GM21717 (cell line): ENCODE results near the gene OGFOD1.
"Not testable (repeated sequence)": the region's sequence is repeated elsewhere in the genome, so short reads cannot be mapped to it uniquely, and the experiment has no call there.

Source experiments
- ATAC-seq: cut with Tn5 transposase; IDR thresholded peaks from one replicate; pipeline ENCODE4 v1.9.1; 2021; ENCODE audit warnings: mild to moderate bottlenecking, moderate library complexity; ENCODE audit not compliant: unreplicated experiment

OGFOD1 gene

DNA sequence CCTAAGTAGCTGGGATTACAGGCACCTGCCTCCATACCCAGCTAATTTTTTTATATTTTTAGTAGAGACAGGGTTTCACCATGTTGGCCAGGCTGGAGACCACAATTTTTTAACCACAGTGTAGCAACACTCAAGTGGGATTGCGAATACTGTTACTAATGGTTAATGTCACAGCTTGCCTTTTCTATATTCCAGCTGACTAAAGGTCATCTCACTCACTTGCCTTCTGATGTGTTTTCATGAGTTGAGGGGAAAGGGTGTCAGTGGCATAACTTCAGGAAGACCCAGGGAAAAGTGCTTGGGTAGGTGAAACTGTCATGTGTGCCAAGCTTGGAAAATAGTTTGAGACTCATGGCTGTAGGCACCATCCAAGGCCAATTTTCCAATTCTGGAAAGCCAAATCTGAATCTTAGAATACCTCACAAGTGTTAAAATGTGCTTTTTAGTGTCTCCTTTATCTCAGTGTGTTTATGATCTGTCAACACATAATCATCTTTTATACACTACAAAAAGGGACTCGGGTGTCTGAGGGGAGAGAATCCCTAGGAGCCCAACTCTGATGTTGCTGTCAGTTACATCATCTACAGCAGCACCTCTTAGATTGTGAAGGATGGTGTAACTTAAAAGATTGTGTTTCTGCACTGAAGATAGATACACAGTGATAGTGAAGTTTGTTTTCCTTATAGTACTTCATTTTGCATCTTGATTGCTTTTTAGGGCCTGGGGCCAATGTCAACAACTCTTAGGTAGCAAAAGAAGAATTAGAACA, 27.1 kb downstream of the OGFOD1 start:
- no peak for ATAC-seq

DNA sequence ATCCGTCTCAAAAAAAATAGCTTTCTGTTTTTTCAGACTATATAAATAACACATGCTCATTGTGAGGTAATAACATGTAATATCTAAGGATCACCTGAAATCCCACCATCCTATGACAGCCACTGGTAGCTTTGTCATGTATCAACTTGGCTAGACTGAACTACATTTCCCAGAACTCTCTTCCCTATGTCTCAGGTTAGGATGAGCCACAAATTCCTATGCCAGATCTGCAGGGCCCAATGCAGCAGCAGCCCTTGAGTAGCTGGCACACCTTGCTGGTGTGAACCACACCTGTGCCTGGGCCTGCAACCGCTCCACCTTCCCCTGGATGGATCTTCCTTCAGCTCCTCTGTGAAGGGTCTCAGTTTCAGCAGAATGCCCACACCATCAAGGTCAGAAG, 28.1 kb downstream of the OGFOD1 start:
- no peak for ATAC-seq

- no peak for ATAC-seq
Observed at GRCh38 chr16:56480776-56481467, 29.6 kb downstream of the OGFOD1 start.

DNA sequence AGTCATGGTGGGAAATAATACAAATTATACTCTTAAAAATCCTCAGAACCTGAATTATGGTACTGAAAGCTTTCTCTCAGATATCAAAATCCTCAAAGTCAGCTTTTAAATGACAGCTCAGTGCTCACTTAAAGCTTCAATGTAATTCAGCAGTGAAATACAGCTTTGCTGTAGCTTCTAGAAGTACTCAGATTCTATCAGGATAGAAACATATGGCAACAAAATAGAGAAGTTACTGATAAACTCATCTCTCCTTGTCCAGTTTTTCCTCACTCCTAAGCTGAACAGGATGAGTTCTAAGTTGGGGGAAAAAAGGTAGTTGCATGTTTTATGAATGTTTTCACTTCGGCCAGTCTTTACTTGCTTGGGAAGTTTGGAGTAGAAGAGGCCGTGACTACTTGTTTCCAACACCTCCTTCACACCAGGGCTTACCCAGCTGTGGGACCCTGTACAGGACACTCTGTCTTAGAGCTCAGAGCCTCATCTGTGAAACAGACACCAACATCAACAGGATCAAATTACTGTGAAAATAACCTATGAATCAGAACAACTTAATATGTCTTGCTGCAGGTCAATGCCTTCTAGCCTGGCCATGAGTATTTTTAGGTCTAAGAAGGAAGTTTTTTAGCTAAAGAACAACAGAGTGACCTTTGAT, 30.2 kb downstream of the OGFOD1 start:
- ATAC-seq, result no peak

DNA sequence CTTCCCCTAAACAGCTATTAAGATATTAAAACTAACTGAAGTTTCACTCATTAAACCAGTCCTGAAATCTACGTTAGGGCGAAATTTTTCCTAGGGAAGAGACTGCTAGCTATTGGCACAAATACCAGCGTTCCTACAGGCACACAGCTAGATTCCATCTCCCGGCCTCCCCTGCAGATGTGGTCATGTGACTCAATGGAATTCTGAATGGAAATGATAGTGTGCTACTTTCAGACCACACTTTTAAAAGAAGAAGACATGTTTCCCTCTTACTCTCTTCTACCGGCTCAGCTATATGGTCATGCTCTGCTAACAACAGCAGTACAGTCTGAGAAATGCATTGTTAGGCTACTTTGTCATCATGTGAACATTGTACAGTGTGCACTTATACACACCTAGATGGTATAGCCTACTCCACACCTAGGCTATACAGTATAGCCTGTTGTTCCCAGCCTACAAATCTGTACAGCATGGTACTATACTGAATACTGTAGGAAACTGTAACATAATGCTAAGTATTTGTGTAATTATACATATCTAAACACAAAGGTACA, 31.4 kb downstream of the OGFOD1 start:
- no peak for ATAC-seq

DNA sequence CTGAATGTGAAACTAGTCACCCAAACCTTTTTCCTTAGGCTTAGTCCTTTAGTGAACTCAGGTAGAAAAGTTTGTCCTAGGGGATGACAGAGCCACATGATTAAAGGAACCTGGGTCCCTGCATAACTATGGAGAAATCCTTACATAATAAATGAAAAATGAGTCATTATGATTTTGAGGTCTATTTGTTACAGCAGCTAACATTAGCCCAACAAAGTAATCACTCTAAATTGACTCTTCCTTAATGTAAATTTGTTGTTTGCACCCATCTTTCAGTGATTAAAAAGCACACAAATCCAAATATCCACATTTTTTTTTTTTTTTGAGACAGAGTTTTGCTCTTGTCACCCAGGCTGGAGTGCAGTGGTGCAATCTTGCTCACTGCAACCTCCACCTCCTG, 32.0 kb downstream of the OGFOD1 start:
- ATAC-seq, result no peak

DNA sequence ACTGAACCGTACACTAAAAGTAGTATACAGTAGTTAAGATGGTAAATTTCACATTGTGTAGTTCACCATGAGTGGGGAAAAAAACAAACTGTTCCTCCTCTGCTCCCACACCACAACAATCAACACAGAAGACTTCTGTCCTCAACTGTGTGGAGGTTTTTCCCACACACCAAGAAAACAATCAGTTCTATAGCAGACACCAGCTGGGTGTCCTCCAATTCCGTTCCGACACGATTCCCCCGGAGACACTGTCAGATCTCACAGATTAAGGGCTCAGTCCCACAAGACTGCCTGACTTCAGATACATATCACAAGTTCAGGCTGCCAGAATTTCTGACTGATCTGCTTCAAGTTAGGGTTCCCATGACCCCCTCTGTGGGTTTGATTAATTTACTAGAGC, 36.7 kb downstream of the OGFOD1 start:
- ATAC-seq, result no peak

DNA sequence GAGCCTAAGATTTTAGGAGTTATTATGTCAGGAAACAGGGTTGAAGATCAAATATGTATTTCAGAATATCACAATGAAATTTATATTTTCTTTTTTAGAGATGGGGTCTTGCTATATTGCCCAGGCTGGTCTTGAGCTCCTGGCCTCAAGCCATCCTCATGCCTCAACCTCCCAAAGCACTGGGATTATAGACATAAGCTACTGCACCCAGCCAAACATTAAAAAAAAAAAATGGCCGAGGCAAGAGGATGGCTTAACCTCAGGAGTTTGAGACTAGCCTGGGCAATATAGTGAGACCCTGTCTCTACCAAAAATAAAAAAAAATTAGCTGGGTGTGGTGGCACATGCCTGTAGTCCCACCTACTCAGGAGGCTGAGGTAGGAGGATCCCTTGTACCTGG, 37.5 kb downstream of the OGFOD1 start:
- not testable (repeated sequence) for ATAC-seq

DNA sequence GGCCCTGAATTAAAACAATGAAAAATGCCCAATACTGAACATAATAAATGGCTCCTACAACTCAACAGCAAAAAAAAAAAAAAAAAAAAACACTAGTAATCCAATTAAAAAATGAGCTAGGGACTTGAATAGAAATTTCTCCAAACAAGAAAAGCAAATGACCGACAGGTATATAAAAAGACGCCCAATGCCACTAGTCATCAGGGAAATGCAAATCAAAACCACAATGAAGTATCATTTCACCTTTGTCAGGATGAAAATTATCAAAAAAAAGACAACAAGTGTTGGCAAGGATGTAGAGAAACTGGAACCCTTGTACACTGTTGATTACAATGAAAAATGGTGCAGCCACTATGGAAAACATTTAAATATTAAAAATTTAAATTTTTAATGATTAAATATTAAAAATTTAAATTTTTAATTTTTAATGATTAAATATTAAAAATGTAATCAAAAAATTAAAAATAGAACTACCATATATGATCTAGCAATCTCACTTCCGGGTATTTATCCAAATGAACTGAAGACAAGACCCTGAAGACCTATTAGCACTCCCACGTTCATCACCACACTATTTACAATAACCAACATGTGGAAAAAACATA, 40.4 kb downstream of the OGFOD1 start:
- ATAC-seq, result no peak

GRCh38 chr16:56493126-56493525, 41.8 kb downstream of the OGFOD1 start:
- ATAC-seq, result no peak

- ATAC-seq, result no peak
Observed at GRCh38 chr16:56493815-56494214, 42.5 kb downstream of the OGFOD1 start.

DNA sequence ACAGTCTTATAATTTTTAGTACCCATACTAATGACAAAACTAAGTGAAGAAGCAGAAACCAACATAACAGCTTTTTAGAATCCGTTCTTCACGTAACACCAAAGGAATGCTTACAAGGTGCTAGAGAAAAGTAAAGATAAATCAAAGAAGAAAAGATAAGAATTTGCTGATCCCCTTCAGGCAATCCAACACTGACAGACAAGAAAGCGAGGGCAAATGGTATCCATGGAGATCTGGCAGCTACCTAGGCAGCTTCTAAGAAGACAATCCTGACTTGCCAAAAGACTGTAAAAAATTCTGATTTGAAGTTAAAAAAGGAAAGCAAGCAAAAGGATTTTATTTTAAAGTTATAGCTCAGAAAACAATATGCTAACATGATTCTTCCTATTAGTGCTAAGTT, 53.8 kb downstream of the OGFOD1 start:
- no peak for ATAC-seq

DNA sequence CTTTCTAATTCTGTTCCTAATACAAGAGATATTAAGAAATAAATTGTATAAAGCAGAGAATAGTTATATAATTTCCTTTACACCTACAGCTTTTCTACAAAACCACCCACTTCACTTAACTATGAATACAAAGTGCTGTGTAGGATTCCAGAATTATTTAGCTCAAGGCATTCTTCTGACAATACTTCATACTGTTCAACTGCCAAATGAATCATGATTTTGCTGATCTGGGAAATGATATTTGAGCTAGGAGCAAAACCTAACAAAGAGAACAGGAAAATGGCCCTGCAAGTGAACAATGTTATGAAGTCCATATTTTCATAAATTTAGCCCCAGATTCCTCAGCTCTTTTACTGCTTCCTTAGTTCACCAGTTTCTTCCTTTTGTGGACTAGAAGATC, 55.6 kb downstream of the OGFOD1 start:
- ATAC-seq, result no peak

GRCh38 chr16:56510544-56510943, 59.2 kb downstream of the OGFOD1 start:
- ATAC-seq, result no peak

DNA sequence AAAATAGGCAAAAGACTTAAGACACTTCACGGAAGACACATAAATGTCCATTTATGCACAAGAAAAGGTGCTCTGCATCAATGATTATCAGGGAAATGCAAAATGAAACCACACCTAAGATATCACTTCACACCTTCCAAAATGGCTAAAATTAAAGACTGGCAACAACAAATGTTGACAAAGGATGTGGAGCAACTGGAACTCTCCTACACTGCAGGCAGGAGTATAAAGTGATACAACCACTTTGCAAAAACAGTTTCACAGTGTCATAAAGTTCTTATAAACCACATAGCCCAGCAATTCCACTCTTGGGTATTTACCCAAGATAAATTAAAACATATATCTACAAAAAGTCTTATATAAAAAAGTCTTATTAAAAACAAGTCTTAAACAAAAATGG, 60.7 kb downstream of the OGFOD1 start:
- ATAC-seq, result no peak

DNA sequence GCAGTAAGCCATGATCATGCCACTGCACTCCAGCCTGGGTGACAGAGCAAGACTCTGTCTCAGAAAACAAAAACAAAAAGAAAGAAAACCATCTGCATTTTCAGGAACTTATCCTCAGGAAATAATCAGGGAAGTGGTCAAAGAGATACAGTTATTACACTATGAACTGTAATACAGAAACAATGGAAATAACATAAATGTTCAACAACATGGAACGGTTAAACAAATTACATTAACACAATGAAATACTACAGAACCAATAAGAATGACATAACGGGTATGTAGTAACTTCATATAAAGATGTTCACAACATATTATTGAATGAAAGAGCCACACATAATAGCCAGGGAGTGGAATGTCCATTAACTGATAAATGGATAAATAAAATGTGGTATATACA, 61.7 kb downstream of the OGFOD1 start:
- ATAC-seq, result no peak

DNA sequence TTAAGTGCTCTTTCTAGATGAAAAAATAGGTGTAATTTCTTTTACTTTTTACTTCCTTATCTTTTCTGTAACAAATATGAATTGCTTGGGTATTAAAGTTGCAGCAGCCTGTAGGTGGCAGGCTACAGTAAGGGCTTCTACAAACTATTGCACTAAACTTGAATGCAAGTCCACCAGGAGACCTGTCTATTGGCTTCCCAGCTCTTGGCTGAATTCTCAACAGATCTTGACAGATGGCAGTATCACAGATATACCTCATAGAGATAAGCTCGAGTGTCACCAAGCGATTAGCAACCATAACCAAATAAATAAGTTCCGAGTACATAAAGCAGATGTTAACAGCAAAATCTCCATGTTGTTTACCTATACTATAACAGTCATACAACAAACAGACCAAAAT, 62.6 kb downstream of the OGFOD1 start:
- ATAC-seq, result no peak

GRCh38 chr16:56514845-56515244, 63.5 kb downstream of the OGFOD1 start:
- no peak for ATAC-seq

GRCh38 chr16:56515665-56516064, 64.3 kb downstream of the OGFOD1 start:
- ATAC-seq, result no peak

DNA sequence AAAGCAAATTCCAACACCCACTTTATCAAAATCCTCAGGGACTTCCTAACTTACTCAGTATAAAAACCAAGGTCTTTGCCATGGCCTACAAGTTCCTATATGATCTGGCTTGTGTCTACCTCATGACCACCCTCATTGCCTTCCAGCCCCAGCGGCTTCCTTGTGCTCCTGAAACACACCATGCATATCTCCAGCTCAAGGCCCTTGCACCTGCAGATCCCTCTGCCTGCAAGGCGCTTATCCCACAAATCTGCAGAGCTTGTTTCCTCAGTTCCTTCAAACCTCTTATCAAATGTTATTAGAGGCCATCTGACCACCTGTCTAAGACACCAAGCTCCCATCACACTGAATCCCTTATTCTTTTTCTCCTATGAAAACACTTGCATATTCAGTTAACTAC, 65.9 kb downstream of the OGFOD1 start:
- ATAC-seq, result no peak

DNA sequence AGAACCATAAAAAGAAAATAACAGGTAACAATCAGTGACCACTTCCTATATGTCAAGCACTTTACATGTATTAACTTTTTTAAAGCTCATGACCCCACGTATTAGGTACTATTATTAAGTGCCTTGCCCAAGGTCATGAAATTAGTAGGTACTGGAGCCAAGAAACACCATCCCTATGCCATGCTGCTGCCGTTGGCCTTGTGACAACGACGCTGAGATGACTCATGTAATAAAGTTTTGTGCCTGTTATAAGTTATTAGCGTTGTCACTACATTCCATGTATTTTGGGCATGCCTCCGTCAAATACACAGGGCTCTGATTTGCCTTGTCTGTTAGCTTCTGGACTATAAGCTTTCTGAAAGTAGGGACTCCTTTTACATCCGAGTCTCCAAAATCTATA, 67.1 kb downstream of the OGFOD1 start:
- ATAC-seq, result no peak
